ENCODE results near the gene ARL8A. TPM values are rescaled to one million over a fixed set of nuclear protein-coding genes. Genes with fewer than 3 reads are reported as not detected.
"Not testable (repeated sequence)": the region's sequence is repeated elsewhere in the genome, so short reads cannot be mapped to it uniquely, and the experiment has no call there.

ARL8A gene
- total RNA-seq, 1 donor from 2014 or later, result 56.6 TPM

- H3K9me3 Mint-ChIP-seq, result no peaks in the 10 kb centered on the region
- H3K27me3 Mint-ChIP-seq (ENCODE audit: insufficient read depth), result no peaks in the 10 kb centered on the region
- intact Hi-C loops (cut with micrococcal nuclease), result no loop called here
- no peak overlapping the region for H3K4me3 Mint-ChIP-seq
- H3K4me1 Mint-ChIP-seq (ENCODE audit: low read depth), result peaks cover 21% of the 10 kb centered on the region
- no peak overlapping the region for H3K27ac Mint-ChIP-seq
- no peak for DNase-seq (ENCODE audit: low spot score)
- H3K36me3 Mint-ChIP-seq (ENCODE audit: low read depth), result peaks cover 49% of the 10 kb centered on the region
Observed at GRCh38 chr1:202150187-202150586, 5.7 kb upstream of the ARL8A start.

- Mint-ChIP-seq H3K9me3 (no peaks in the 10 kb centered on the region), H3K4me3 (no peak overlapping the region), H3K27ac (peak overlapping the region; percentile 67), H3K4me1 (ENCODE audit: low read depth) (peaks cover 18% of the 10 kb centered on the region), H3K27me3 (ENCODE audit: insufficient read depth) (no peaks in the 10 kb centered on the region), H3K36me3 (ENCODE audit: low read depth) (peaks cover 43% of the 10 kb centered on the region)
- no peak for DNase-seq (ENCODE audit: low spot score)
- intact Hi-C loops (cut with micrococcal nuclease), result loop anchor here (10.0 kb wide), 1 partner anchor 1475 kb away; the partner anchor contains the start of gene ATP2B4
Observed at GRCh38 chr1:202149566-202149965, 5.0 kb upstream of the ARL8A start.

- Mint-ChIP-seq H3K4me1 (ENCODE audit: low read depth) (peaks cover 14% of the 10 kb centered on the region), H3K36me3 (ENCODE audit: low read depth) (peaks cover 37% of the 10 kb centered on the region), H3K27ac (no peak overlapping the region), H3K9me3 (no peaks in the 10 kb centered on the region), H3K27me3 (ENCODE audit: insufficient read depth) (no peaks in the 10 kb centered on the region), H3K4me3 (peak overlapping the region; percentile 7)
- no peak for DNase-seq (ENCODE audit: low spot score)
- intact Hi-C loops (cut with micrococcal nuclease), result loop anchor here (10.0 kb wide), 1 partner anchor 1476 kb away; the partner anchor contains the start of gene ATP2B4
Observed at GRCh38 chr1:202148391-202148790, 3.9 kb upstream of the ARL8A start.

GRCh38 chr1:202146993-202147392 is 2.5 kb upstream of the ARL8A start:
- Mint-ChIP-seq H3K36me3 (ENCODE audit: low read depth) (peaks cover 30% of the 10 kb centered on the region), H3K9me3 (no peaks in the 10 kb centered on the region), H3K27ac (no peak overlapping the region), H3K4me3 (no peak overlapping the region), H3K27me3 (ENCODE audit: insufficient read depth) (no peaks in the 10 kb centered on the region), H3K4me1 (ENCODE audit: low read depth) (peaks cover 25% of the 10 kb centered on the region)
- intact Hi-C loops (cut with micrococcal nuclease), result loop anchor here (10.0 kb wide), 1 partner anchor 1478 kb away; the partner anchor contains the start of gene ATP2B4
- no peak for DNase-seq (ENCODE audit: low spot score)

GRCh38 chr1:202146279-202146678 is 1.7 kb upstream of the ARL8A start:
- peak overlapping the region; percentile 23 for H3K27ac Mint-ChIP-seq
- intact Hi-C loops (cut with micrococcal nuclease), result loop anchor here (10.0 kb wide), 1 partner anchor 1479 kb away; the partner anchor contains the start of gene ATP2B4
- no peaks in the 10 kb centered on the region for H3K27me3 Mint-ChIP-seq (ENCODE audit: insufficient read depth)
- peaks cover 29% of the 10 kb centered on the region for H3K36me3 Mint-ChIP-seq (ENCODE audit: low read depth)
- DNase-seq (ENCODE audit: low spot score), result no peak
- H3K4me3 Mint-ChIP-seq, result peak overlapping the region; percentile 51
- no peaks in the 10 kb centered on the region for H3K9me3 Mint-ChIP-seq
- peaks cover 26% of the 10 kb centered on the region for H3K4me1 Mint-ChIP-seq (ENCODE audit: low read depth)

GRCh38 chr1:202145744-202146140 is 1.2 kb upstream of the ARL8A start:
- intact Hi-C loops (cut with micrococcal nuclease), result loop anchor here (1.0 to 10.0 kb wide), 3 partner anchors 14 to 1479 kb away; partner anchors contain the start of genes ATP2B4 and TIMM17A
- H3K4me1 Mint-ChIP-seq (ENCODE audit: low read depth), result peaks cover 26% of the 10 kb centered on the region
- peaks cover 24% of the 10 kb centered on the region for H3K36me3 Mint-ChIP-seq (ENCODE audit: low read depth)
- H3K27me3 Mint-ChIP-seq (ENCODE audit: insufficient read depth); DNase-seq (ENCODE audit: low spot score); H3K9me3 Mint-ChIP-seq: not testable (repeated sequence)
- H3K27ac Mint-ChIP-seq, result peak overlapping the region; percentile 91
- H3K4me3 Mint-ChIP-seq, result peak overlapping the region; percentile 88

GRCh38 chr1:202145068-202145743 is 669 bp upstream of the ARL8A start:
- H3K27ac Mint-ChIP-seq, result peak overlapping the region; percentile 91
- H3K4me1 Mint-ChIP-seq (ENCODE audit: low read depth), result peaks cover 26% of the 10 kb centered on the region
- H3K36me3 Mint-ChIP-seq (ENCODE audit: low read depth), result peaks cover 21% of the 10 kb centered on the region
- no peaks in the 10 kb centered on the region for H3K27me3 Mint-ChIP-seq (ENCODE audit: insufficient read depth)
- H3K4me3 Mint-ChIP-seq, result peak overlapping the region; percentile 88
- DNase-seq (ENCODE audit: low spot score), result no peak
- no peaks in the 10 kb centered on the region for H3K9me3 Mint-ChIP-seq
- intact Hi-C loops (cut with micrococcal nuclease), result loop anchor here (1.0 to 10.0 kb wide), 3 partner anchors 14 to 1480 kb away; partner anchors contain the start of genes ATP2B4 and TIMM17A

GRCh38 chr1:202143768-202144401 is 652 bp downstream of the ARL8A start:
- Mint-ChIP-seq H3K9me3 (no peaks in the 10 kb centered on the region), H3K27ac (peak overlapping the region; percentile 75), H3K27me3 (ENCODE audit: insufficient read depth) (no peaks in the 10 kb centered on the region), H3K36me3 (ENCODE audit: low read depth) (peaks cover 17% of the 10 kb centered on the region), H3K4me1 (ENCODE audit: low read depth) (peaks cover 22% of the 10 kb centered on the region), H3K4me3 (peak overlapping the region; percentile 88)
- intact Hi-C loops (cut with micrococcal nuclease), result loop anchor here (1.0 to 10.0 kb wide), 3 partner anchors 9 to 1481 kb away; partner anchors contain the start of genes ATP2B4 and IPO9
- DNase-seq (ENCODE audit: low spot score), result peak; percentile 45

- intact Hi-C loops (cut with micrococcal nuclease), result loop anchor here (1.0 to 10.0 kb wide), 2 partner anchors 8 to 1482 kb away; partner anchors contain the start of gene ATP2B4
Observed at GRCh38 chr1:202143011-202143767, 1.3 kb downstream of the ARL8A start.

GRCh38 chr1:202141468-202141867 is 3.1 kb downstream of the ARL8A start:
- Mint-ChIP-seq H3K4me1 (ENCODE audit: low read depth) (peaks cover 22% of the 10 kb centered on the region), H3K36me3 (ENCODE audit: low read depth) (peaks cover 13% of the 10 kb centered on the region)
- not testable (repeated sequence) for H3K27ac Mint-ChIP-seq; H3K27me3 Mint-ChIP-seq (ENCODE audit: insufficient read depth); H3K4me3 Mint-ChIP-seq; DNase-seq (ENCODE audit: low spot score); H3K9me3 Mint-ChIP-seq
- intact Hi-C loops (cut with micrococcal nuclease), result loop anchor here (10.0 kb wide), 1 partner anchor 1483 kb away; the partner anchor contains the start of gene ATP2B4

More at GRCh38 chr1:202143011-202143767, 1.3 kb downstream of the ARL8A start:
- H3K27ac Mint-ChIP-seq, result peak overlapping the region; percentile 75
- DNase-seq (ENCODE audit: low spot score), result no peak
- peak overlapping the region; percentile 88 for H3K4me3 Mint-ChIP-seq
- H3K36me3 Mint-ChIP-seq (ENCODE audit: low read depth), result peaks cover 15% of the 10 kb centered on the region
- no peaks in the 10 kb centered on the region for H3K9me3 Mint-ChIP-seq
- peaks cover 22% of the 10 kb centered on the region for H3K4me1 Mint-ChIP-seq (ENCODE audit: low read depth)
- no peaks in the 10 kb centered on the region for H3K27me3 Mint-ChIP-seq (ENCODE audit: insufficient read depth)

- H3K36me3 Mint-ChIP-seq (ENCODE audit: low read depth), result peaks cover 11% of the 10 kb centered on the region
Observed at GRCh38 chr1:202140833-202141232, 3.7 kb downstream of the ARL8A start.

GRCh38 chr1:202135221-202135721 is 9.3 kb downstream of the ARL8A start:
- no peak overlapping the region for H3K27ac Mint-ChIP-seq
- peaks cover 10% of the 10 kb centered on the region for H3K36me3 Mint-ChIP-seq (ENCODE audit: low read depth)
- intact Hi-C loops (cut with micrococcal nuclease), result loop anchor here (1.0 kb wide), 4 partner anchors 8 to 239 kb away; no protein-coding TSS in a partner anchor
- H3K4me1 Mint-ChIP-seq (ENCODE audit: low read depth), result no peaks in the 10 kb centered on the region
- no peaks in the 10 kb centered on the region for H3K27me3 Mint-ChIP-seq (ENCODE audit: insufficient read depth)
- no peak overlapping the region for H3K4me3 Mint-ChIP-seq
- peak; percentile 24 for DNase-seq (ENCODE audit: low spot score)
- H3K9me3 Mint-ChIP-seq, result no peaks in the 10 kb centered on the region

More at GRCh38 chr1:202140833-202141232, 3.7 kb downstream of the ARL8A start:
- Mint-ChIP-seq H3K4me1 (ENCODE audit: low read depth) (peaks cover 22% of the 10 kb centered on the region), H3K27me3 (ENCODE audit: insufficient read depth) (no peaks in the 10 kb centered on the region), H3K9me3 (no peaks in the 10 kb centered on the region), H3K27ac (no peak overlapping the region), H3K4me3 (no peak overlapping the region)
- no peak for DNase-seq (ENCODE audit: low spot score)
- intact Hi-C loops (cut with micrococcal nuclease), result loop anchor here (10.0 kb wide), 1 partner anchor 1484 kb away; the partner anchor contains the start of gene ATP2B4
